Fibroblast of lung (primary cell): ENCODE measurements around the gene EXOC6B. TPM values are rescaled to one million over a fixed set of nuclear protein-coding genes. Genes with fewer than 3 reads are reported as not detected.
A peak's percentile ranks its signal among the peaks of the same experiment; 100 is the strongest.
"Not testable (repeated sequence)": the region's sequence is repeated elsewhere in the genome, so short reads cannot be mapped to it uniquely, and the experiment has no call there.

Source experiments
- DNase-seq, 2 donors: peaks; one replicate each; pipeline versions ENCODE4 v3.0.0 to v3.0.0-alpha.2; 2010; ENCODE audit warnings: low read depth in 2 of 2
- H2AFZ ChIP-seq: 2 replicates; pipeline ENCODE4 v1.5.1; 2012; ENCODE audit warnings: low read length, control low read depth, inconsistent platforms
- H3K27ac ChIP-seq: 2 replicates; pipeline ENCODE4 v1.5.1; 2011; ENCODE audit warnings: low read length, control low read depth; ENCODE audit not compliant: insufficient read depth
- H3K27me3 ChIP-seq: 2 replicates; pipeline ENCODE4 v1.5.1; 2011; ENCODE audit warnings: mild to moderate bottlenecking, low read length; ENCODE audit not compliant: control insufficient read depth, insufficient read depth
- H3K36me3 ChIP-seq: 2 replicates; pipeline ENCODE4 v1.5.1; 2011; ENCODE audit warnings: low read length; ENCODE audit not compliant: control insufficient read depth, insufficient read depth
- H3K4me1 ChIP-seq: 2 replicates; pipeline ENCODE4 v1.5.1; 2011; ENCODE audit warnings: low read length; ENCODE audit not compliant: control insufficient read depth, insufficient read depth; ENCODE audit errors: extremely low read depth
- H3K4me2 ChIP-seq: 2 replicates; pipeline ENCODE4 v1.5.1; 2011; ENCODE audit warnings: low read length, control low read depth; ENCODE audit not compliant: insufficient read depth; ENCODE audit errors: extremely low read depth
- H3K4me3 ChIP-seq, 4 experiments: fragments of 200-600 bp in 1 of 4; sonication (generic) in 1 of 4; replicated peaks in 1 of 4; 2 replicates each; pipeline ENCODE4 v1.5.1; 2011 to 2016; ENCODE audit warnings: low read length in 4 of 4, low read depth in 3 of 4, mild to moderate bottlenecking in 3 of 4, control low read depth in 2 of 4, inconsistent platforms in 1 of 4, mixed read lengths in 1 of 4; ENCODE audit not compliant: insufficient read depth in 1 of 4; ENCODE audit errors: control extremely low read depth in 1 of 4
- H3K79me2 ChIP-seq: 2 replicates; pipeline ENCODE4 v1.5.1; 2012; ENCODE audit warnings: mild to moderate bottlenecking, low read length, inconsistent platforms; ENCODE audit not compliant: control insufficient read depth, insufficient read depth
- H3K9ac ChIP-seq: 2 replicates; pipeline ENCODE4 v1.5.1; 2011; ENCODE audit warnings: mild to moderate bottlenecking, low read length, control low read depth; ENCODE audit not compliant: insufficient read depth
- H3K9me3 ChIP-seq: 2 replicates; pipeline ENCODE4 v1.5.1; 2012; ENCODE audit warnings: low read depth, low read length; ENCODE audit not compliant: control insufficient read depth, insufficient read depth
- H4K20me1 ChIP-seq: 2 replicates; pipeline ENCODE4 v1.5.1; 2011; ENCODE audit warnings: low read length; ENCODE audit not compliant: control insufficient read depth, insufficient read depth; ENCODE audit errors: extremely low read depth
- CTCF ChIP-seq, 2 donors: IDR thresholded peaks in 1 of 2; conservative IDR thresholded peaks in 1 of 2; 1 replicate in 1 of 2; 2 replicates in 1 of 2; pipeline ENCODE4 v1.5.1; 2011 to 2012; ENCODE audit warnings: low read length in 2 of 2, control low read depth in 1 of 2, inconsistent platforms in 1 of 2, low read depth in 1 of 2, mild to moderate bottlenecking in 1 of 2
- EZH2 ChIP-seq: IDR thresholded peaks from 2 replicates; pipeline ENCODE4 v1.5.1; 2012; ENCODE audit warnings: low read length, control low read depth, mild to moderate bottlenecking; ENCODE audit errors: missing control alignments
- polyA plus RNA-seq, 2 donors: library from polyadenylated mRNA; depleted of rRNA in 1 of 2; stranded (reverse) in 1 of 2; unstranded in 1 of 2; fragments of >200 nt; gene quantifications; 2 replicates each; pipeline ENCODE4 v1.2.1, GENCODE V29; 2011 to 2012; ENCODE audit warnings: missing spikeins in 1 of 2
- total RNA-seq: library from RNA; depleted of rRNA; stranded (reverse); fragments of >200 nt; gene quantifications from 2 replicates; pipeline ENCODE4 v1.2.1, GENCODE V29; 2014

The EXOC6B gene
- total and polyA plus RNA-seq, 2 donors (not counting 1 experiment from before 2014, with no cell fraction given): 26.3 to 36.5 TPM

DNA sequence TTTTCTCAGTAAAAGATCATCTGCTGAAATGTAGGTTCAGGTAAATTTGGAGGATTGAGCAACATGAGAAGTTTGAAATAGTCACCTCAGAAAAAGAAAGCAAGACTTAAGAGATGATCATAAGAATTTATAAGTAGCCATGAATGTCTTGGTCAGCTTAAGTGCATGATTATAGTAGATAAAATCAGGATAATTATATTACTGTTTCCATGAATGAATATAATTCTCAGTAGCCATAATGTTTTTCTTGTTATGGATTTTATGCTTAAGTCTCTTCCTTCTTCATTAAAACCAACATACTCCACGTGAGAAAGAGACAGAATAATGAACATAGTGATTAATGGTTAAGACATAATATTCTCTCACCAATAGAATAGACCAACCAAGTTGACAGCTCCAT lies 223.7 kb downstream of the EXOC6B start:
- Histone ChIP-seq H3K9me3 (no peaks in the 10 kb centered on the region), H3K79me2 (no peaks in the 10 kb centered on the region)

DNA sequence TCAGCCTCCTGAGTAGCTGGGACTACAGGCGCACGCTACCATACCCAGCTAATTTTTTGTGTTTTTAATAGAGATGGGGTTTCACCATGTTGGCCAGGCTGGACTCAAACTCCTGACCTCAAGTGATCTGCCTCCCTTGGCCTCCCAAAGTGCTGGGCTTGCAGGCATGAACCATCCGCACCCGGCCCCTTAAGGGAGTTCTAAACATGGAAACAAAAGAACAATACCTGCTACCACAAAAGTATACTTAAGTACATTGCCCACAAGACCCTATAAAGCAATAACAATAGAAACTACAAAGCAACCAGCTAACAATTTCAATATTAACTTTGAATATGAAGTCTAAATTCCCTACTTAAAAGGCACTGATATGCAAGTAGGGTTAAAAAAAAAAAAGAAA lies 242.0 kb downstream of the EXOC6B start:
- not testable (repeated sequence) for H3K4me2 ChIP-seq, H3K79me2 ChIP-seq, H3K27ac ChIP-seq, H3K27me3 ChIP-seq, DNase-seq, H3K4me1 ChIP-seq, H3K9me3 ChIP-seq, H2AFZ ChIP-seq, H3K4me3 ChIP-seq, H4K20me1 ChIP-seq, H3K36me3 ChIP-seq, H3K9ac ChIP-seq

More for the DNA sequence above, 223.7 kb downstream of the EXOC6B start:
- Histone ChIP-seq H3K9ac (no peak overlapping the region), H3K27ac (no peak overlapping the region), H4K20me1 (no peaks in the 10 kb centered on the region), H3K36me3 (no peaks in the 10 kb centered on the region), H3K4me1 (no peaks in the 10 kb centered on the region), H2AFZ (no peak overlapping the region), H3K4me2 (no peak overlapping the region), H3K4me3 (no peak overlapping the region), H3K27me3 (no peaks in the 10 kb centered on the region)
- DNase-seq: no peak
- TF ChIP-seq EZH2 (no peak), CTCF (conservative IDR thresholded peaks at IDR 0.05 in 1 of 2, IDR thresholded peaks at IDR 0.05 in 1 of 2; ENCODE audit: low read depth in 1 of 2, low read length in 2 of 2) (no peak)

- Histone ChIP-seq H3K9ac (no peak overlapping the region), H3K79me2 (no peaks in the 10 kb centered on the region), H3K4me1 (no peaks in the 10 kb centered on the region), H3K27me3 (no peaks in the 10 kb centered on the region), H3K36me3 (no peaks in the 10 kb centered on the region), H3K9me3 (no peaks in the 10 kb centered on the region), H3K4me2 (no peak overlapping the region), H4K20me1 (no peaks in the 10 kb centered on the region), H3K27ac (no peak overlapping the region), H2AFZ (no peak overlapping the region), H3K4me3 (no peak overlapping the region)
- peak in 1 of 2 donors; percentile 4 for DNase-seq
- TF ChIP-seq CTCF (conservative IDR thresholded peaks at IDR 0.05 in 1 of 2, IDR thresholded peaks at IDR 0.05 in 1 of 2; ENCODE audit: low read depth in 1 of 2, low read length in 2 of 2) (no peak), EZH2 (no peak)
Measured at GRCh38 chr2:72583376-72583775, 242.5 kb downstream of the EXOC6B start.
